Fibroblast of villous mesenchyme (primary cell): Measurements from ENCODE around the gene WDSUB1. TPM values are rescaled to one million over a fixed set of nuclear protein-coding genes. Genes with fewer than 3 reads are reported as not detected.

ENCODE experiments used
- DNase-seq: peaks from one replicate; pipeline ENCODE4 v3.0.0-alpha.2; 2010; ENCODE audit warnings: low read depth
- H3K4me3 ChIP-seq: 2 replicates; pipeline ENCODE4 v1.5.1; 2011; ENCODE audit warnings: low read depth, mild to moderate bottlenecking, low read length
- CTCF ChIP-seq: IDR thresholded peaks from 2 replicates; pipeline ENCODE4 v1.5.1; 2012; ENCODE audit warnings: low read depth, mild to moderate bottlenecking, low read length; ENCODE audit not compliant: insufficient read depth
- total RNA-seq: library from RNA; depleted of rRNA; stranded (reverse); fragments of >200 nt; gene quantifications from 2 replicates; pipeline ENCODE4 v1.2.3, GENCODE V29; 2012

Gene WDSUB1
- total RNA-seq, 1 donor = 5.2 TPM

DNA sequence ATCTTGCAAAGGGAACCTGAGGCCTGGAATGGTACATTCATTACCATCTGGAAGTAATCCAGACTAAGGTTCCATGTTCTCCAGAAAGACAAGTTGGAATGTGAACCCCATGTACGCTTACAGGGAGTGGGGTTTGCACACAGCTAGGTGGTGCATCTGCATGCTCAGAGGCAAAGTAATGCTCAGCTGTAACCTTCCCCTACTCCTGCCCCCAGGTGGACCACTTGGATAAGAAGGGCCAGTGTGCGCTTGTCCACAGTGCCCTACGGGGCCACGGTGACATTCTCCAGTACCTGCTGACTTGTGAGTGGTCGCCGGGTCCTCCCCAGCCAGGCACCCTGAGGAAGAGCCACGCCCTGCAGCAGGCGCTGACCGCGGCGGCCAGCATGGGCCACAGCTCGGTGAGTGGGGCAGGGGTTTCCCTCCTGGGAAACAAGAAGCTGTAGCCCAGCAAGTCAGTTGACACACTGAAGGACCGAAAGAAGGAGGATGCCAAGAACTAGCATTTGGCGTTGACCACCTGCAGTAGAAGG lies 90.0 kb downstream of the WDSUB1 start:
- TF ChIP-seq CTCF = no peak
- H3K4me3 ChIP-seq = no peak overlapping the region
- DNase-seq = no peak

GRCh38 chr2:159195697-159196096 lies 90.8 kb downstream of the WDSUB1 start:
- no peak overlapping the region for H3K4me3 ChIP-seq
- DNase-seq = no peak
- TF ChIP-seq CTCF = no peak

- no peak for DNase-seq
- no peak overlapping the region for H3K4me3 ChIP-seq
- no peak for TF ChIP-seq CTCF
These were observed 92.3 kb downstream of the WDSUB1 start for GRCh38 chr2:159194241-159194640.

DNA sequence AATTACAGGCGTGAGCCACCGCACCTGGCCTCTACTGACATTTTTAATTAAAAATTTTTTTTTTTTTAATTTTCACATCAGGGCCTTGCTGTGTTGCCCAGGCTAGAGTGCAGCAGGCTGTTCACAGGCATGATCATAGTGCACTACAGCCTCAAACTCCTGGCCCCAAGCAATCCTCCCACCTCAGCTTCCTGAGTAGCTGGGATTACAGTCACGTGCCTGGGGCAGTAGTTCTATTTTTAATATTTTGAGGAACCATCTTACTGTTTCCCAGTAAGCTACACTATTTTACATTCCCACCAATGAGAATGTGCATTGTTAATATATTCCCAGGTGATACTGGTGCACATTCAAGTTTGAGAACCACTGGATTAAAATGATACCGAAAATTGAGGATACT lies 92.7 kb downstream of the WDSUB1 start:
- DNase-seq = no peak
- no peak overlapping the region for H3K4me3 ChIP-seq
- no peak for TF ChIP-seq CTCF

GRCh38 chr2:159192371-159192918 lies 94.1 kb downstream of the WDSUB1 start:
- TF ChIP-seq CTCF = no peak
- no peak for DNase-seq
- H3K4me3 ChIP-seq = no peak overlapping the region

GRCh38 chr2:159188449-159188848 lies 98.1 kb downstream of the WDSUB1 start:
- DNase-seq = no peak
- TF ChIP-seq CTCF = no peak
- H3K4me3 ChIP-seq = no peak overlapping the region

DNA sequence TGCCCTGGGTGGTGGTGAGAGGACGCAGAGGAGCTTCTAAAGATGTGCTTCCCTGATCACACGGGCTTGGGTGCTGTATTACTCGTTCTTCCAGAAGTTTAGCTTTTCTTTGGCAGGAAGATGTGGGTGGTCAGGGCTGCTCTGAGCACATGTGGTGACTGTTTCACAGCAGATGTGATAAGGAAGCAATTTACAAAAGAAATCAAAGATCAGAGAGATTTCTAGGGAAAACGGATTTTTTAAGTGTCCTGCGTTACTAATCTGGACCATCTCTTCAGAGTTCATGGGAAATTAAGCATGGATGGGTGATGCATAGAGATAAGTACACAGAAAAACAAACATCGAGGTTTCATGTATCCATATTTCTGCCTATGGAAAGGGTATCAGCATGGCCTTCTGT lies 99.4 kb downstream of the WDSUB1 start:
- no peak for DNase-seq
- H3K4me3 ChIP-seq = no peak overlapping the region
- no peak for TF ChIP-seq CTCF
